Activated naive CD8-positive, alpha-beta T cell treated with anti-CD3 and anti-CD28 coated beads, Interleukin-2, amount 10 ng/mL, durations not matched to agents 7 days and 5 days (primary cell): ENCODE data around the gene RFC3. TPM values are rescaled to one million over a fixed set of nuclear protein-coding genes. Genes with fewer than 3 reads are reported as not detected.
"Not testable (repeated sequence)": the region's sequence is repeated elsewhere in the genome, so short reads cannot be mapped to it uniquely, and the experiment has no call there.

Source experiments
- ATAC-seq: fragments of 150-1000 bp; cut with Tn5 transposase; one replicate; pipeline ENCODE4 v1.10.0; 2021; ENCODE audit warnings: low read depth, moderate library complexity
- POLR2A ChIA-PET: fragments of 350-600 bp; sonication (Branson Sonifier 250); formaldehyde crosslinking; loops from one replicate; lab custom pipeline; 2021; ENCODE audit warnings: antibody characterized with exemption; lab: Charles Lee
- DNase-seq: peaks from one replicate; pipeline ENCODE4 v3.0.0; 2021
- H3K27ac Mint-ChIP-seq: one replicate; pipeline ENCODE4 v1.8.0; 2022; ENCODE audit warnings: mild to moderate bottlenecking, mixed read lengths
- H3K27me3 Mint-ChIP-seq: one replicate; pipeline ENCODE4 v1.8.0; 2022; ENCODE audit warnings: mild to moderate bottlenecking, moderate library complexity, mixed read lengths
- H3K36me3 Mint-ChIP-seq: one replicate; pipeline ENCODE4 v1.8.0; 2021; ENCODE audit warnings: mild to moderate bottlenecking, mixed read lengths
- H3K4me1 Mint-ChIP-seq: one replicate; pipeline ENCODE4 v1.8.0; 2021; ENCODE audit warnings: mixed read lengths
- H3K4me3 Mint-ChIP-seq: one replicate; pipeline ENCODE4 v1.8.0; 2022; ENCODE audit warnings: mild to moderate bottlenecking, moderate library complexity, mixed read lengths
- H3K9me3 Mint-ChIP-seq: one replicate; pipeline ENCODE4 v1.8.0; 2021; ENCODE audit warnings: mixed read lengths
- total RNA-seq, 2 experiments: library from RNA; stranded (reverse); gene quantifications; one replicate each; pipeline ENCODE4 v1.2.3, GENCODE V29; 2021

Gene RFC3
- 10 to 100 TPM; 27.3 to 31.0 TPM for total RNA-seq

- Mint-ChIP-seq H3K9me3 (no peaks in the 10 kb centered on the region), H3K4me1 (peaks cover 26% of the 10 kb centered on the region), H3K27ac (peak within 1 kb of the TSS; percentile 90), H3K4me3 (peak within 1 kb of the TSS; percentile 95), H3K36me3 (peaks cover 11% of the 10 kb centered on the region), H3K27me3 (no peaks in the 10 kb centered on the region)
- DNase-seq (peak; percentile 92), ATAC-seq (peak; percentile 94)
- POLR2A ChIA-PET: interaction anchor here (0.6 to 2.3 kb wide), 6 partner anchors 11 to 280 kb away, joined by 3 to 9 read pairs (median 4); no protein-coding TSS in a partner anchor
These were observed at the start of gene RFC3 for GRCh38 chr13:33817901-33818706. RFC3 (plus strand) TSS chr13:33818149; CDS start chr13:33818179, 30 bp downstream.

- no peaks in the 10 kb centered on the region for H3K4me1 Mint-ChIP-seq
- POLR2A ChIA-PET: no interaction called here
- no peaks in the 10 kb centered on the region for H3K36me3 Mint-ChIP-seq
- H3K4me3 Mint-ChIP-seq: no peak overlapping the region
- H3K27me3 Mint-ChIP-seq: no peaks in the 10 kb centered on the region
- peaks cover 4% of the 10 kb centered on the region for H3K9me3 Mint-ChIP-seq
- DNase-seq (no peak), ATAC-seq (no peak)
- no peak overlapping the region for H3K27ac Mint-ChIP-seq
These were observed 46.7 kb upstream of the RFC3 start for GRCh38 chr13:33771296-33771695.

GRCh38 chr13:33773790-33774462 is 44.0 kb upstream of the RFC3 start:
- H3K9me3 Mint-ChIP-seq: no peaks in the 10 kb centered on the region
- no peaks in the 10 kb centered on the region for H3K36me3 Mint-ChIP-seq
- H3K4me3 Mint-ChIP-seq: no peak overlapping the region
- DNase-seq: no peak
- no peak overlapping the region for H3K27ac Mint-ChIP-seq
- H3K4me1 Mint-ChIP-seq: peaks cover 2% of the 10 kb centered on the region
- ATAC-seq: no peak
- POLR2A ChIA-PET: no interaction called here
- no peaks in the 10 kb centered on the region for H3K27me3 Mint-ChIP-seq

GRCh38 chr13:33775339-33776108 is 42.4 kb upstream of the RFC3 start:
- DNase-seq: no peak
- POLR2A ChIA-PET: no interaction called here
- Mint-ChIP-seq H3K36me3 (no peaks in the 10 kb centered on the region), H3K9me3 (peaks cover 3% of the 10 kb centered on the region), H3K4me3 (no peak overlapping the region), H3K4me1 (peaks cover 2% of the 10 kb centered on the region), H3K27me3 (no peaks in the 10 kb centered on the region), H3K27ac (no peak overlapping the region)
- no peak for ATAC-seq

DNA sequence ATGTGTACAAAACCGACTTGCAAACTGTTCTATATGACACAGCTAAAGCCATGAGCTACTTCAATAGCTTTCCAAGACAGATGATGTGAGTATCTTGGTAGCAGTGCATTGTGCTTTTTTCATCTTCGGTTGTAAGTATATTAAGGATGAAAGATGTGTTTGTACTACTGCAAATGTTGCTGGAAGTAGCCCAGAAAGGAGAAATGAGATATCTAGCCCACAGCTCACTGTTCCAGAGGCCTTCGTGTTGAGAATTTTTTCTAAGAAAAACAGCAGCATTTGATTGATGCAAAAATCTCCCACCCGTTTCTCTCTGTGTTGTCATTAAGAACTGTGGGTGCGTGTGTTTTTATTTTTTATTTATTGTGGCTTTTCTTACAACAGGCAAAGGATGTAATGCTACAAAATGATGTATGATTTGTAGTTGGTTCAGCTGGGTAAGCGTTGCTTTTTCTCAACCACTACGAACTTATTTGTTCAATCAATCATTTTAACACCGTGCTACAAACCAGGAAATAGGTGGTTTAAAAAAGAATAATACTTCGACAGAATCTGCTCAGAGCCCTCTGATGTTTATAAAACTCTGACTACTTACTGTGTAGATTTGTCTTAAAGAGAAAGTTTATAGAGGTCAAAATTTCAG is 41.6 kb upstream of the RFC3 start:
- no peaks in the 10 kb centered on the region for H3K27me3 Mint-ChIP-seq
- POLR2A ChIA-PET: no interaction called here
- no peak for ATAC-seq

GRCh38 chr13:33782631-33783030 is 35.3 kb upstream of the RFC3 start:
- no peak overlapping the region for H3K27ac Mint-ChIP-seq
- peaks cover 9% of the 10 kb centered on the region for H3K4me1 Mint-ChIP-seq
- no peaks in the 10 kb centered on the region for H3K27me3 Mint-ChIP-seq
- DNase-seq: no peak
- H3K4me3 Mint-ChIP-seq: no peak overlapping the region
- POLR2A ChIA-PET: no interaction called here
- ATAC-seq: no peak
- peaks cover 11% of the 10 kb centered on the region for H3K9me3 Mint-ChIP-seq
- H3K36me3 Mint-ChIP-seq: no peaks in the 10 kb centered on the region

More for the DNA sequence above, 41.6 kb upstream of the RFC3 start:
- Mint-ChIP-seq H3K4me1 (peaks cover 2% of the 10 kb centered on the region), H3K36me3 (no peaks in the 10 kb centered on the region), H3K4me3 (no peak overlapping the region), H3K27ac (no peak overlapping the region), H3K9me3 (peaks cover 5% of the 10 kb centered on the region)
- DNase-seq: no peak

- POLR2A ChIA-PET, H3K27me3 Mint-ChIP-seq, H3K4me1 Mint-ChIP-seq, ATAC-seq, H3K27ac Mint-ChIP-seq, DNase-seq, H3K36me3 Mint-ChIP-seq, H3K4me3 Mint-ChIP-seq: not testable (repeated sequence)
- peaks cover 11% of the 10 kb centered on the region for H3K9me3 Mint-ChIP-seq
These were observed 34.7 kb upstream of the RFC3 start for GRCh38 chr13:33783212-33783611.

- Mint-ChIP-seq H3K36me3 (no peaks in the 10 kb centered on the region), H3K4me3 (no peak overlapping the region), H3K27me3 (no peaks in the 10 kb centered on the region), H3K9me3 (peaks cover 9% of the 10 kb centered on the region), H3K27ac (no peak overlapping the region), H3K4me1 (peaks cover 9% of the 10 kb centered on the region)
- DNase-seq (no peak), ATAC-seq (no peak)
- POLR2A ChIA-PET: no interaction called here
These were observed 33.2 kb upstream of the RFC3 start for GRCh38 chr13:33784738-33785137.

- DNase-seq (no peak), ATAC-seq (no peak)
- no peak overlapping the region for H3K4me3 Mint-ChIP-seq
- no peaks in the 10 kb centered on the region for H3K27me3 Mint-ChIP-seq
- peaks cover 9% of the 10 kb centered on the region for H3K9me3 Mint-ChIP-seq
- H3K27ac Mint-ChIP-seq: no peak overlapping the region
- H3K4me1 Mint-ChIP-seq: peaks cover 9% of the 10 kb centered on the region
- POLR2A ChIA-PET: no interaction called here
- no peaks in the 10 kb centered on the region for H3K36me3 Mint-ChIP-seq
These were observed 32.6 kb upstream of the RFC3 start for GRCh38 chr13:33785384-33785783.

- Mint-ChIP-seq H3K27ac (peak overlapping the region; percentile 84), H3K27me3 (no peaks in the 10 kb centered on the region), H3K4me1 (peaks cover 9% of the 10 kb centered on the region), H3K4me3 (peak overlapping the region; percentile 79), H3K9me3 (peaks cover 2% of the 10 kb centered on the region), H3K36me3 (no peaks in the 10 kb centered on the region)
- peak; percentile 28 for DNase-seq
- POLR2A ChIA-PET: interaction anchor here (1.5 to 1.6 kb wide), 2 partner anchors 31 to 244 kb away, joined by 5 to 9 read pairs; partner anchors contain the start of gene RFC3
- peak; percentile 80 for ATAC-seq
These were observed 30.8 kb upstream of the RFC3 start for GRCh38 chr13:33787051-33787591.

DNA sequence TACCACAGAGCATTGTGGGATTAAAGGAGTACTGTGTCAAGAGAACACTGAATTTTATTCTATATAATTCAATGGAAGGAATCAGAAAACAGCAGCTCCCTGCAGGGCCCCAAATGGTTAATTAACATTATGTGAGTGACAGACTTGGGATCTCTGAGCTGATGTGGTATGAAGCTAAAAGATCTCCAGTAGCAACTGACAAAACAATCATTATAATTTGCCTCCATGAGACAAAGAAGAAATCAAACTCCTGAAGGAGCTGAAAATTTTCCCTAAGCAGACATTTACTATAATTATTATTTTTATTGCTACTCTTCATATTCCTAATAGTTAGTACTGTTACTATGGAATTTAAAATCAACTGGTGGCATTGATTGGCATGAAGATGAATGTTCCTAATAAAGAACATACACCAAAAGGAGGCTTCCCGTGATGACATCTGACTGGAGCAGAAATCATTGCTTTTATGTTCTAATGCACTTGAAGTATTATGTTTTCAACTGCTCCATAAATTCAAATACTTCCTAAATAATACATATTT is 28.8 kb upstream of the RFC3 start:
- H3K36me3 Mint-ChIP-seq: no peaks in the 10 kb centered on the region

GRCh38 chr13:33789739-33790138 is 28.2 kb upstream of the RFC3 start:
- POLR2A ChIA-PET: no interaction called here
- DNase-seq (no peak), ATAC-seq (no peak)
- Mint-ChIP-seq H3K27ac (no peak overlapping the region), H3K36me3 (no peaks in the 10 kb centered on the region), H3K4me3 (no peak overlapping the region), H3K27me3 (no peaks in the 10 kb centered on the region), H3K4me1 (peaks cover 9% of the 10 kb centered on the region), H3K9me3 (peaks cover 1% of the 10 kb centered on the region)

More for the DNA sequence above, 28.8 kb upstream of the RFC3 start:
- H3K27ac Mint-ChIP-seq: no peak overlapping the region
- ATAC-seq (no peak), DNase-seq (no peak)
- peaks cover 3% of the 10 kb centered on the region for H3K9me3 Mint-ChIP-seq
- peaks cover 9% of the 10 kb centered on the region for H3K4me1 Mint-ChIP-seq
- no peaks in the 10 kb centered on the region for H3K27me3 Mint-ChIP-seq
- no peak overlapping the region for H3K4me3 Mint-ChIP-seq
- POLR2A ChIA-PET: no interaction called here
